Activated T-helper 9 cell treated with anti-CD3 and anti-CD28 coated beads, Interleukin-2, amount 50 U/mL, for 16 hours (primary cell): Measurements from ENCODE around the gene SCGN.
"Not testable (repeated sequence)": the region's sequence is repeated elsewhere in the genome, so short reads cannot be mapped to it uniquely, and the experiment has no call there.

Experiments
- DNase-seq: peaks from one replicate; pipeline ENCODE4 v3.0.0-alpha.2; 2020; ENCODE audit warnings: low read depth

SCGN gene

GRCh38 chr6:25730907-25731306 is 78.9 kb downstream of the SCGN start:
- no peak for DNase-seq

- DNase-seq: no peak
These were observed 79.7 kb downstream of the SCGN start for GRCh38 chr6:25731721-25732120.

GRCh38 chr6:25732468-25733198 is 80.6 kb downstream of the SCGN start:
- DNase-seq: no peak

GRCh38 chr6:25735261-25735660 is 83.2 kb downstream of the SCGN start:
- no peak for DNase-seq

GRCh38 chr6:25743868-25744267 is 91.9 kb downstream of the SCGN start:
- no peak for DNase-seq

GRCh38 chr6:25745836-25746235 is 93.8 kb downstream of the SCGN start:
- DNase-seq: no peak

GRCh38 chr6:25746968-25747367 is 95.0 kb downstream of the SCGN start:
- DNase-seq: no peak

GRCh38 chr6:25747477-25747876 is 95.5 kb downstream of the SCGN start:
- DNase-seq: no peak

- DNase-seq: no peak
These were observed 96.0 kb downstream of the SCGN start for GRCh38 chr6:25748049-25748448.

- DNase-seq: not testable (repeated sequence)
These were observed 96.8 kb downstream of the SCGN start for GRCh38 chr6:25748601-25749517.

- no peak for DNase-seq
These were observed 97.8 kb downstream of the SCGN start for GRCh38 chr6:25749837-25750236.

GRCh38 chr6:25750906-25751305 is 98.9 kb downstream of the SCGN start:
- no peak for DNase-seq
